ENCODE measurements around the gene E4F1. TPM values are rescaled to one million over a fixed set of nuclear protein-coding genes. Genes with fewer than 3 reads are reported as not detected.

E4F1 gene
- total RNA-seq, 2 donors from 2014 or later = 24.5 to 29.6 TPM

GRCh38 chr16:2179576-2179975 is 43.8 kb upstream of the E4F1 start:
- Histone ChIP-seq H3K9ac (ENCODE audit: extremely low read depth, low read length, poor library complexity, severe bottlenecking) (no peak overlapping the region), H3K36me3 (ENCODE audit: control insufficient read depth, insufficient read depth, low read length) (no peaks in the 10 kb centered on the region), H3K4me3 (ENCODE audit: low read length) (no peak overlapping the region), H3K27me3 (ENCODE audit: control insufficient read depth, insufficient read depth, low read length, poor library complexity, severe bottlenecking) (no peaks in the 10 kb centered on the region), H3K9me3 (ENCODE audit: control insufficient read depth, low read length) (no peaks in the 10 kb centered on the region), H3K4me1 (ENCODE audit: control insufficient read depth, insufficient read depth, low read length) (no peaks in the 10 kb centered on the region), H3K27ac (ENCODE audit: low read depth, low read length) (no peak overlapping the region)
- WGBS, 2 experiments (ENCODE audit: insufficient coverage in 1 of 2, insufficient read length in 1 of 2) = 97% methylated on average over 20 to 31 of the region's 31 CpGs
- Mint-ChIP-seq H3K27ac (no peak overlapping the region), H3K4me1 (no peaks in the 10 kb centered on the region), H3K36me3 (ENCODE audit: low read depth) (peaks cover 13% of the 10 kb centered on the region), H3K4me3 (no peak overlapping the region), H3K9me3 (no peaks in the 10 kb centered on the region), H3K27me3 (ENCODE audit: insufficient read depth) (no peaks in the 10 kb centered on the region)
- TF ChIP-seq CTCF (conservative IDR thresholded peaks at IDR 0.05) = no peak
- DNase-seq = no peak

GRCh38 chr16:2180461-2180860 is 42.9 kb upstream of the E4F1 start:
- 95 to 96% methylated on average over 21 to 43 of the region's 43 CpGs for WGBS, 2 experiments (ENCODE audit: insufficient coverage in 1 of 2, insufficient read length in 1 of 2)
- Mint-ChIP-seq H3K36me3 (ENCODE audit: low read depth) (peaks cover 12% of the 10 kb centered on the region), H3K27me3 (ENCODE audit: insufficient read depth) (no peaks in the 10 kb centered on the region), H3K4me1 (no peaks in the 10 kb centered on the region), H3K9me3 (no peaks in the 10 kb centered on the region), H3K27ac (no peak overlapping the region), H3K4me3 (no peak overlapping the region)
- Histone ChIP-seq H3K4me3 (ENCODE audit: low read length) (no peak overlapping the region), H3K36me3 (ENCODE audit: control insufficient read depth, insufficient read depth, low read length) (no peaks in the 10 kb centered on the region), H3K9me3 (ENCODE audit: control insufficient read depth, low read length) (no peaks in the 10 kb centered on the region), H3K27me3 (ENCODE audit: control insufficient read depth, insufficient read depth, low read length, poor library complexity, severe bottlenecking) (no peaks in the 10 kb centered on the region), H3K9ac (ENCODE audit: extremely low read depth, low read length, poor library complexity, severe bottlenecking) (no peak overlapping the region), H3K27ac (ENCODE audit: low read depth, low read length) (no peak overlapping the region), H3K4me1 (ENCODE audit: control insufficient read depth, insufficient read depth, low read length) (no peaks in the 10 kb centered on the region)
- no peak for DNase-seq
- no peak for TF ChIP-seq CTCF (conservative IDR thresholded peaks at IDR 0.05)

GRCh38 chr16:2180962-2181923 is 42.1 kb upstream of the E4F1 start:
- peaks cover 8% of the 10 kb centered on the region for H3K36me3 Mint-ChIP-seq (ENCODE audit: low read depth)
- DNase-seq = peak; percentile 68
- Histone ChIP-seq H3K4me1 (ENCODE audit: control insufficient read depth, insufficient read depth, low read length) (no peaks in the 10 kb centered on the region), H3K27me3 (ENCODE audit: control insufficient read depth, insufficient read depth, low read length, poor library complexity, severe bottlenecking) (no peaks in the 10 kb centered on the region), H3K9ac (ENCODE audit: extremely low read depth, low read length, poor library complexity, severe bottlenecking) (no peak overlapping the region), H3K27ac (ENCODE audit: low read depth, low read length) (no peak overlapping the region), H3K4me3 (ENCODE audit: low read length) (no peak overlapping the region), H3K9me3 (ENCODE audit: control insufficient read depth, low read length) (no peaks in the 10 kb centered on the region), H3K36me3 (ENCODE audit: control insufficient read depth, insufficient read depth, low read length) (no peaks in the 10 kb centered on the region)
- H3K4me1 Mint-ChIP-seq = no peaks in the 10 kb centered on the region
- WGBS, 2 experiments (ENCODE audit: insufficient coverage in 1 of 2, insufficient read length in 1 of 2) = 93 to 94% methylated on average over 29 to 46 of the region's 46 CpGs
- no peaks in the 10 kb centered on the region for H3K9me3 Mint-ChIP-seq
- H3K27me3 Mint-ChIP-seq (ENCODE audit: insufficient read depth) = no peaks in the 10 kb centered on the region
- H3K27ac Mint-ChIP-seq = no peak overlapping the region
- H3K4me3 Mint-ChIP-seq = no peak overlapping the region
- TF ChIP-seq CTCF (conservative IDR thresholded peaks at IDR 0.05) = no peak

All from endodermal cell (in vitro differentiated cells).